Measurements from ENCODE around the gene ZNF423. TPM values are rescaled to one million over a fixed set of nuclear protein-coding genes. Genes with fewer than 3 reads are reported as not detected.

The ZNF423 gene
- total RNA-seq, 4 donors from 2014 or later: 0.72 to 5.9 (median 1.1) TPM

DNA sequence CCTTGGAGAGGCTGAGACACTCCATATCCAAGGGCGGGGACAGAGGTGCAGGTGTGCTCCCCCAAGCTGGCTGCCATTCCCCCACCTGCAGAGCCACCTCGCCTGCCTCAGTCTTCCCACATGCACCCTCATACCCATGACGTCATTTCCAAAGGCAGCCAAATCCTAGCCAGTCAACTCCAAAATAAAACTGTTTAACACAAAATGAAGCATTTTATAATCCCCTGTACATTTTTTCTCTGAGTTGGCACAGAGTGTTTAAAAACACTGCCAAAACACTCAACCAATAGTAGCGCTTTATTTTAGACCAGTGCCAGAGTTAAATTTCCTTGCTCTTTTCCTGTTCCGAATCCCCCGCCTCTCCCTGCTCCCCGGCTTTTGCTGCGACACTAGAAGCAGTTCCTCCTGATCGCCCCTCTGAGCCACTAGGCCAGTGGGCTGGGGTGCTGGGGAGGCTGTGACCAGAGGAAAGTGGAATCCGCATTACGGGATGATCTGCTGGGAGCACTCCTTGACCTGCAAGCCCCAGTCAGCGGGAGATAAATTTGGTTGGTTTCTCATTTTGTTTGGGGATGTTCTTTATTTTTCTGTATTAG, 139.5 kb downstream of the ZNF423 start:
- intact Hi-C loops (cut with DNase I): no loop called here
- no peak for DNase-seq
- no peak for TF ChIP-seq POLR2A (IDR thresholded peaks at IDR 0.05)
- TF ChIP-seq, protein P1, sequence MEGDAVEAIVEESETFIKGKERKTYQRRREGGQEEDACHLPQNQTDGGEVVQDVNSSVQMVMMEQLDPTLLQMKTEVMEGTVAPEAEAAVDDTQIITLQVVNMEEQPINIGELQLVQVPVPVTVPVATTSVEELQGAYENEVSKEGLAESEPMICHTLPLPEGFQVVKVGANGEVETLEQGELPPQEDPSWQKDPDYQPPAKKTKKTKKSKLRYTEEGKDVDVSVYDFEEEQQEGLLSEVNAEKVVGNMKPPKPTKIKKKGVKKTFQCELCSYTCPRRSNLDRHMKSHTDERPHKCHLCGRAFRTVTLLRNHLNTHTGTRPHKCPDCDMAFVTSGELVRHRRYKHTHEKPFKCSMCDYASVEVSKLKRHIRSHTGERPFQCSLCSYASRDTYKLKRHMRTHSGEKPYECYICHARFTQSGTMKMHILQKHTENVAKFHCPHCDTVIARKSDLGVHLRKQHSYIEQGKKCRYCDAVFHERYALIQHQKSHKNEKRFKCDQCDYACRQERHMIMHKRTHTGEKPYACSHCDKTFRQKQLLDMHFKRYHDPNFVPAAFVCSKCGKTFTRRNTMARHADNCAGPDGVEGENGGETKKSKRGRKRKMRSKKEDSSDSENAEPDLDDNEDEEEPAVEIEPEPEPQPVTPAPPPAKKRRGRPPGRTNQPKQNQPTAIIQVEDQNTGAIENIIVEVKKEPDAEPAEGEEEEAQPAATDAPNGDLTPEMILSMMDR (IDR thresholded peaks at IDR 0.05): no peak
- Histone ChIP-seq H3K27me3 (no peaks in the 10 kb centered on the region), H3K27ac (no peak overlapping the region), H3K36me3 (no peaks in the 10 kb centered on the region), H3K4me1 (peaks cover 0 to 12% (median 3%) of the 10 kb centered on the region in 3 donors), H3K9me3 (no peaks in the 10 kb centered on the region), H3K4me3 (no peak overlapping the region)
- WGBS, 2 donors: 45 to 55% methylated on average over 5 to 9 of the region's 12 CpGs

DNA sequence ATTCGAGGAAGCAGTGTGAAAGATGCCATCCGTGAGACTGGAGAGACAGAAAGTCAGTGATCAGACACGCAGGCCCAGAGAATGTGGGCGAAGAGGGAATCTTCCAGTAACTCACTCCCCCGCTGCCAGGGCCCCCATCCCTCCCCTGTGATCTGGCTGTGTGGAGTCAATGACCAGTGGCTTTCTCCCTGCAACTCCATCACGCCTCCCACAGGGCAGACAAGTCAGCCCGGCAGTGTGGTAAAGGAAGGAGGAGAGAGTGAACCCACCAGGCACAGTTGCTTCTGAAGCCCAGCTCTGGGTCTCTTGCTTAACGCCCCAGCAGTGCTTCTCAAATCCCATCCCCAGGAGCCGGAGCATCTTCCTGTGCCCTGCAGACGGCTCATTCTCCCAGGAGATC, 142.1 kb downstream of the ZNF423 start:
- TF ChIP-seq, protein P1 (IDR thresholded peaks at IDR 0.05): no peak
- TF ChIP-seq POLR2A (IDR thresholded peaks at IDR 0.05): no peak
- H3K4me3 ChIP-seq: no peak overlapping the region
- no peak for DNase-seq
- no peak overlapping the region for H3K27ac ChIP-seq
- H3K4me1 ChIP-seq: peaks cover 0 to 12% (median 3%) of the 10 kb centered on the region in 3 donors
- H3K9me3 ChIP-seq: no peaks in the 10 kb centered on the region
- WGBS, 2 donors: 84 to 90% methylated on average over 5 to 8 of the region's 10 CpGs
- intact Hi-C loops (cut with DNase I): no loop called here
- H3K27me3 ChIP-seq: no peaks in the 10 kb centered on the region
- H3K36me3 ChIP-seq: no peaks in the 10 kb centered on the region

DNA sequence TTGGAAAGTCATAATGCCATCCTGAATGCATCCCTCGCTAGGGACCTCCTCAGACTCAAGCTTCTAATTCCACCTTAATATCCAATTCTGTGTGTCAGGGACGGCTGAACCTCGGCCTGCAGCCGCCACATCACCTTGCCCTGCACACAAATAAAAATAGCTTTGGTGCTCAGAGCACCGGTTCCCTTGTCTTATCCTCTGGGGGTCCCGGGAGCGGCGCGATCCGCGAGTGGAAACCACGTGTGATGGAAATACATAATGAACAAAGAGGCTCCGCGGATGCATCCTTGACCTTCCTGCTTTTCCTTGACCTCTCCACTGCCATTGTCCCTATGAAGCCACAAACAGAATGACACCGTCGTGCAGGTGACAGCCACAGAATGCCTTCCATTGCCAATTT, 143.4 kb downstream of the ZNF423 start:
- no peaks in the 10 kb centered on the region for H3K27me3 ChIP-seq
- H3K27ac ChIP-seq: no peak overlapping the region
- no peak overlapping the region for H3K4me3 ChIP-seq
- intact Hi-C loops (cut with DNase I): no loop called here
- H3K4me1 ChIP-seq: peaks cover 0 to 12% (median 3%) of the 10 kb centered on the region in 3 donors
- TF ChIP-seq, protein P1 (IDR thresholded peaks at IDR 0.05): no peak
- TF ChIP-seq POLR2A (IDR thresholded peaks at IDR 0.05): no peak
- H3K36me3 ChIP-seq: no peaks in the 10 kb centered on the region
- 77 to 87% methylated on average over 4 to 5 of the region's 16 CpGs for WGBS, 2 donors
- DNase-seq: no peak
- no peaks in the 10 kb centered on the region for H3K9me3 ChIP-seq

DNA sequence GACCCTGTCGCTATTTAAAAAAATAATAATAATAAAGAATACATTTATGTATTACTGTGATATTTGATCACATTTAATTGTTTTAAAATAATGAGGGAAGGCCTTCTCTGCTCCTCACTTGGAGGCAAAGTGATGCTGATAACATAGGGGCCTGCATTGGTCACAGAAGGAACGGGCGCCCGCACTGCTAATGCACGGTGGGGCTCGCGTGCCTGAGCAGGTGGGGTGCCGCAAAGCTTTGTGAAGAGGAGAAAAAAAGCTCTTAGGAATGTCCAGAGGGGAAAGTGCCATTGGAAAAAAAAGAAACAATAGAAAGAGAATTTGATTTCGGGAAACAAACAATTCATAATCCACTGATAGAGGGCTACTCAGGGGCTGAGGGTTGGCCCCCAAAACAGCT, 143.8 kb downstream of the ZNF423 start:
- intact Hi-C loops (cut with DNase I): no loop called here
- no peaks in the 10 kb centered on the region for H3K27me3 ChIP-seq
- WGBS, 2 donors: 79 to 92% methylated on average over 9 of the region's 9 CpGs
- peaks cover 0 to 12% (median 3%) of the 10 kb centered on the region in 3 donors for H3K4me1 ChIP-seq
- TF ChIP-seq POLR2A (IDR thresholded peaks at IDR 0.05): no peak
- TF ChIP-seq, protein P1 (IDR thresholded peaks at IDR 0.05): no peak
- no peak for DNase-seq
- H3K9me3 ChIP-seq: no peaks in the 10 kb centered on the region
- no peak overlapping the region for H3K27ac ChIP-seq
- no peaks in the 10 kb centered on the region for H3K36me3 ChIP-seq
- no peak overlapping the region for H3K4me3 ChIP-seq

- no peak for DNase-seq
- 56 to 70% methylated on average over 12 of the region's 12 CpGs for WGBS, 2 donors
- intact Hi-C loops (cut with DNase I): no loop called here
Observed at GRCh38 chr16:49709057-49709456, 146.9 kb downstream of the ZNF423 start.

More at GRCh38 chr16:49709057-49709456, 146.9 kb downstream of the ZNF423 start:
- no peaks in the 10 kb centered on the region for H3K27me3 ChIP-seq
- no peaks in the 10 kb centered on the region for H3K4me1 ChIP-seq
- no peaks in the 10 kb centered on the region for H3K9me3 ChIP-seq
- no peak overlapping the region for H3K4me3 ChIP-seq
- no peaks in the 10 kb centered on the region for H3K36me3 ChIP-seq
- no peak overlapping the region for H3K27ac ChIP-seq
- TF ChIP-seq POLR2A (IDR thresholded peaks at IDR 0.05): no peak
- TF ChIP-seq, protein P1 (IDR thresholded peaks at IDR 0.05): no peak
